Measurements from ENCODE around the gene C15orf39. TPM values are rescaled to one million over a fixed set of nuclear protein-coding genes. Genes with fewer than 3 reads are reported as not detected.

C15orf39 gene
- total RNA-seq, 1 donor from 2014 or later, result 2.1 TPM

DNA sequence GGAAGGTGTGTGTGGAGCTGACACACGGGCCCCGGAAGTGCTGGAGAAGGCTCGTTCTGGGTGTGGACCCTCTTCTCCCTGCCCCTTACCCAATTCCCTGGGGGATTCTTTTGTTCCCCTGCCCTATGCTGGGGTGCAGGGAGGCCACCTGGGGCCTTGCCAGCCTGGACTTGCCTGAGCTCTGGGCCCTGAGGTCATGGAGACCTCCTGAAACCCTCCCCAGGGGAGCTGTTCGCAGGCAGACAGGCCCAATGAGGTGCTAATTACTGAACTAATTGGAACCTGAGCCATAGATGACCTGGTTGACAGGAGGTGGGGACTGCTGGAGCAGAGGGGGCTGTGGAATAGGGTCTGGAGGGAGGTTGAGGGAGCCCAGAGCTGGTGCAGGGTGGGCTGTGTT is 9.4 kb upstream of the C15orf39 start:
- TF ChIP-seq, protein P1, sequence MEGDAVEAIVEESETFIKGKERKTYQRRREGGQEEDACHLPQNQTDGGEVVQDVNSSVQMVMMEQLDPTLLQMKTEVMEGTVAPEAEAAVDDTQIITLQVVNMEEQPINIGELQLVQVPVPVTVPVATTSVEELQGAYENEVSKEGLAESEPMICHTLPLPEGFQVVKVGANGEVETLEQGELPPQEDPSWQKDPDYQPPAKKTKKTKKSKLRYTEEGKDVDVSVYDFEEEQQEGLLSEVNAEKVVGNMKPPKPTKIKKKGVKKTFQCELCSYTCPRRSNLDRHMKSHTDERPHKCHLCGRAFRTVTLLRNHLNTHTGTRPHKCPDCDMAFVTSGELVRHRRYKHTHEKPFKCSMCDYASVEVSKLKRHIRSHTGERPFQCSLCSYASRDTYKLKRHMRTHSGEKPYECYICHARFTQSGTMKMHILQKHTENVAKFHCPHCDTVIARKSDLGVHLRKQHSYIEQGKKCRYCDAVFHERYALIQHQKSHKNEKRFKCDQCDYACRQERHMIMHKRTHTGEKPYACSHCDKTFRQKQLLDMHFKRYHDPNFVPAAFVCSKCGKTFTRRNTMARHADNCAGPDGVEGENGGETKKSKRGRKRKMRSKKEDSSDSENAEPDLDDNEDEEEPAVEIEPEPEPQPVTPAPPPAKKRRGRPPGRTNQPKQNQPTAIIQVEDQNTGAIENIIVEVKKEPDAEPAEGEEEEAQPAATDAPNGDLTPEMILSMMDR (IDR thresholded peaks at IDR 0.05; ENCODE audit: insufficient read depth, low read length, severe bottlenecking), result no peak
- Histone ChIP-seq H3K27me3 (ENCODE audit: control insufficient read depth, insufficient read depth, low read length) (peaks cover 1% of the 10 kb centered on the region), H3K4me3 (ENCODE audit: low read depth, low read length) (no peak overlapping the region), H3K36me3 (ENCODE audit: control insufficient read depth, insufficient read depth, low read length) (no peaks in the 10 kb centered on the region)
- DNase-seq (ENCODE audit: low read depth), result no peak
- FAIRE-seq, result no peak

DNA sequence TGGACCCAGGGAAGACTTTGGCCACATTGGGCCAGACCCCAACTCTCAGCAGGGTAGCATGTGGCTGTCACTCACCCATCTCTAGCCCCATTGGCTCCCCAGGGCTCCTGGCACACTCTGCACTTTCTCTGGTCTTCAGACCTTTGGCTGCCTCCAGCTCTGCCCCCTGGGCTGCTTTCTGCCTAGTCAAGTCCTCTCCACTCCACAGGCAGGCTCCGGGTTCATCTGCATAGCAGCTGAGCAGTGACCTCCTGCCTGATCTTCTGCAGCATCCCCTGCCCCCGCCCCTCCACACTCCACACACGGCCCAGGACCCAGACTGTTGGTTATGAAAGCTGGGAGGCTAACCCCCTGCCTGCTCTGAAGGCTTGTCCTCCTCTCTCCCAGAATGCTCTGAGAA is 8.4 kb upstream of the C15orf39 start:
- Histone ChIP-seq H3K4me3 (ENCODE audit: low read depth, low read length) (no peak overlapping the region), H3K36me3 (ENCODE audit: control insufficient read depth, insufficient read depth, low read length) (no peaks in the 10 kb centered on the region), H3K27me3 (ENCODE audit: control insufficient read depth, insufficient read depth, low read length) (peaks cover 1% of the 10 kb centered on the region)
- DNase-seq (ENCODE audit: low read depth) (no peak), FAIRE-seq (no peak)
- TF ChIP-seq, protein P1 (IDR thresholded peaks at IDR 0.05; ENCODE audit: insufficient read depth, low read length, severe bottlenecking), result no peak

DNA sequence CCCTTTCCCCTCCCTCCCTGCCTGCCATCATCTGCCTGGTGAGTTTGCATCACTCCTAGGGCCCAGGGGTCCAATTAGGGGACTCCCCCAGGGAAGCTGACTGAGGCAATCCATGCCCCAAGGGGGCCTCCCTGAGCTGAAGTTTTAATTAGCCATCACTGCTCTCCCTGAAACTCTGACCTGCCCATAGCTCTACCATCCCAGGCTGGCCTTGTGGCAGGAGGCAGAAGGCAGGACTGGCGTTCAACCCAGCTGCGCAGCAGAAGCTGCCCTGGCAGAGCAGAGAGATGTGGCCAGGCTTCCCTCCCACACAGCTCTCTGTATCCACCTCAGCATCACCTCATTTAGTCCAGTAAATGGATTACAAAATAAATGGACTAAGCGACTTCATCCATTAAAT is 7.7 kb upstream of the C15orf39 start:
- TF ChIP-seq, protein P1 (IDR thresholded peaks at IDR 0.05; ENCODE audit: insufficient read depth, low read length, severe bottlenecking), result no peak
- DNase-seq (ENCODE audit: low read depth) (no peak), FAIRE-seq (no peak)
- H3K4me3 ChIP-seq (ENCODE audit: low read depth, low read length), result no peak overlapping the region
- peaks cover 1% of the 10 kb centered on the region for H3K27me3 ChIP-seq (ENCODE audit: control insufficient read depth, insufficient read depth, low read length)
- H3K36me3 ChIP-seq (ENCODE audit: control insufficient read depth, insufficient read depth, low read length), result no peaks in the 10 kb centered on the region

DNA sequence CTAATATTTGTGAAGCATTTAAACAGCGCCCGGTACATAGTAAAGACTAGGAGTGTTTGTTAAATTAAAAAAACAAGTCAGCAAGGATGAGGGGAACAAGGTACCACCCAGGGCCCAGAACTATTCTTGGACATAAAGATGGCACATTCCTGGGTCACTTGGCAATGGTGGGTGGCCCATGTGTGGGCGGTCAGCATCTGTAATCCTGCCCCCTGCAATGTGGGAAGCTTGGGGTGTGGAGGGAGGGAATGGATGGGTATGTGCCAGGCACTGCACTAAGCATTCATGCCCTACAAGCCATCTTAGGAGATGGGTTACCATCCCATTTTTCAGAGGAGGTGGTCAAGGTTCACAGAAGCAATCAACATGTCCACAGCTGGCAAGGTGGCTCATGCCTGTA is 7.3 kb upstream of the C15orf39 start:
- FAIRE-seq, result no peak
- TF ChIP-seq, protein P1 (IDR thresholded peaks at IDR 0.05; ENCODE audit: insufficient read depth, low read length, severe bottlenecking), result no peak
- H3K36me3 ChIP-seq (ENCODE audit: control insufficient read depth, insufficient read depth, low read length), result no peaks in the 10 kb centered on the region
- no peak for DNase-seq (ENCODE audit: low read depth)
- H3K4me3 ChIP-seq (ENCODE audit: low read depth, low read length), result no peak overlapping the region
- H3K27me3 ChIP-seq (ENCODE audit: control insufficient read depth, insufficient read depth, low read length), result peaks cover 1% of the 10 kb centered on the region

DNA sequence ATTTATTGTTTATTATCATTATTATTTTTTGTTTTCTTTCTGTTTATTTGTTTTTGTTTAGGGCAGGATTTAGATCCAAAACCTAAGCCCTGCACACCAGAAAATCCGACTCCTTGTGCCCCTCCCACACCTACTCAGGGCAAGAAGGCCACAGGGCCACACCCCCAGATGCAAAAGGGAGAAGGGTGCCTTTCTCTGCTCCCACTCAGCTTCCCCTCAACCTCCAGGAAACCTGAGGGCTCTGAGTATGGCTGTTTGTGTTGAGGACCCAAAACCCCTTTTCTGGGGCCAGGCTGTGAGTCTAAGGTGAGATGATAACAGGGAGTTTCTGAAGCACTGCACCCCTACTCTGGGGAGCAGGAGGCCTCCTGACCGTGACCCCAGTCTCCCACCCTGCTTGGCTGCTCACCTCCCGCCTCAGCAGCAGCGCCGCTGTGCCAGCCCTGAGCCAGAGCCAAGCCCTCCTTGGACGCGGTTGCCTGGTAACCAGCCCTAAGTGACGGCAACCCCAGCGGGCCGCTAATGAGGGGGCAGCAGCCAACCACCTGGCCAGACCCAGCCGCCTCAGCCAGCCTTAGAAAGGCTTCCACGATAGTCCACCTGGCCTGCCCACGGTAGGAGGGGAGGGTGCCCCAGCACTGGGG is 6.4 kb upstream of the C15orf39 start:
- TF ChIP-seq, protein P1 (IDR thresholded peaks at IDR 0.05; ENCODE audit: insufficient read depth, low read length, severe bottlenecking), result no peak
- no peak for DNase-seq (ENCODE audit: low read depth)
- Histone ChIP-seq H3K4me3 (ENCODE audit: low read depth, low read length) (no peak overlapping the region), H3K27me3 (ENCODE audit: control insufficient read depth, insufficient read depth, low read length) (peaks cover 1% of the 10 kb centered on the region), H3K36me3 (ENCODE audit: control insufficient read depth, insufficient read depth, low read length) (no peaks in the 10 kb centered on the region)
- FAIRE-seq, result no peak

DNA sequence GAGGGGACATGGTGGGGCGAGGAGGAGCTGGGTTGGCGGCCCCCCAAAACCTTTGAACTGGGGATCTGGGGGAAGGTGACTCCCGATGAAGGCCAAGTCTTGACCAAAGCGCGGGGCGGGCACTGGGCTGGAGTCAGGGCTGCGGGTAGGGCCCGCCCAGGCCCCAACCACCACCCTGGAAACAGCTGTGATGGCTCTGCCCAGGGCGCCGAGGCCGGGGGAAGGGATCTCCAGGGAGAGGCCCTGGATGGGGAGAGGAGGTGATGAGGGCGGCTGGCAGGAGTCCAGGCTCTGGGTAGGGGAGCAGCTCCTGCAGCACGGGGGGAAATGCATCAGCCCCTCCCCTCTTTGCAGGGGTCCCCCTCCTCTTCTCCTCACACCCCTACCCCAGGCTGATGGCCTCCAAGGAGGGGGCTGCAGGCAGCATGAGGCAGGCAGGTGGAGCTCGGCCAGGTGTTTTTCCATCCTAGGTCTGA is 5.9 kb upstream of the C15orf39 start:
- TF ChIP-seq, protein P1 (IDR thresholded peaks at IDR 0.05; ENCODE audit: insufficient read depth, low read length, severe bottlenecking), result no peak
- no peak for FAIRE-seq
- no peak overlapping the region for H3K4me3 ChIP-seq (ENCODE audit: low read depth, low read length)
- H3K27me3 ChIP-seq (ENCODE audit: control insufficient read depth, insufficient read depth, low read length), result peaks cover 1% of the 10 kb centered on the region
- DNase-seq (ENCODE audit: low read depth), result no peak
- H3K36me3 ChIP-seq (ENCODE audit: control insufficient read depth, insufficient read depth, low read length), result no peaks in the 10 kb centered on the region

Measured in bronchial epithelial cell (primary cell).